Psoas muscle (tissue), 8 donors: ENCODE measurements around the gene ZFYVE9. TPM values are rescaled to one million over a fixed set of nuclear protein-coding genes. Genes with fewer than 3 reads are reported as not detected.

ENCODE experiments used
- ATAC-seq, 4 donors: fragments of 200-7000 bp; cut with Tn5 transposase; one replicate each; pipeline ENCODE4 v1.9.1; 2020; ENCODE audit warnings: moderate library complexity in 3 of 4, mild to moderate bottlenecking in 2 of 4
- DNase-seq, 2 donors: peaks; one replicate each; pipeline ENCODE4 v3.0.0-alpha.2; 2020
- H3K27ac ChIP-seq: fragments of 200-600 bp; one replicate; pipeline ENCODE4 v1.8.0; 2022
- H3K27me3 ChIP-seq, 3 donors: fragments of 200-600 bp in 1 of 3; one replicate each; pipeline versions ENCODE4 v1.6.1 to v1.8.0; 2013 to 2022; ENCODE audit warnings: low read length in 2 of 3, mild to moderate bottlenecking in 2 of 3, moderate library complexity in 1 of 3; ENCODE audit not compliant: insufficient read depth in 3 of 3
- H3K36me3 ChIP-seq, 2 donors: fragments of 200-600 bp in 1 of 2; one replicate each; pipeline versions ENCODE4 v1.6.1 to v1.8.0; 2013 to 2022; ENCODE audit warnings: low read depth in 1 of 2, mild to moderate bottlenecking in 1 of 2, moderate library complexity in 1 of 2; ENCODE audit not compliant: insufficient read depth in 1 of 2
- H3K4me1 ChIP-seq: fragments of 200-600 bp; one replicate; pipeline ENCODE4 v1.8.0; 2022
- H3K4me3 ChIP-seq: fragments of 200-600 bp; one replicate; pipeline ENCODE4 v1.8.0; 2022; ENCODE audit warnings: mild to moderate bottlenecking
- H3K9me3 ChIP-seq: fragments of 200-600 bp; one replicate; pipeline ENCODE4 v1.8.0; 2022
- CTCF ChIP-seq: fragments of 200-600 bp; IDR thresholded peaks from one replicate; pipeline ENCODE4 v1.8.0; 2022; ENCODE audit warnings: antibody characterized with exemption
- WGBS, 3 donors: extraction: QIAGEN DNeasy Blood & Tissue Kit; methylation state at CpG; one replicate each; pipeline versions ENCODE4 v1.1.6 to v1.1.7; 2013; 5-methylcytosine and 5-hydroxymethylcytosine counted together
- intact Hi-C, 2 donors: fragments of 100-400 bp; cut with DNase I; formaldehyde crosslinking; loops; one replicate each; pipeline versions ENCODE4 v1.11.0 to v1.14.2; 2022
- polyA plus RNA-seq, 3 donors: library from polyadenylated mRNA; stranded (reverse); fragments of 200-250 nt; gene quantifications; one replicate each; pipeline ENCODE4 v1.2.3, GENCODE V29; 2013
- total RNA-seq, 4 donors: library from RNA; stranded (reverse); fragmentation: NEBNext Ultra II Directional in 2 of 4; extraction: Animal tissue kit (Norgen Biotek cat#: 25700) in 2 of 4; gene quantifications; one replicate each; pipeline versions ENCODE4 v1.2.1 to v1.2.4, GENCODE V29; 2021 to 2023
- donor health status: healthy with polysubstance abuse.
- donor health status: DM: no; HTN: no; CAD: no; lungs with moderate emphysema.
- donor health status: Bipolar disorder and iron deficiency.
- donor health status: healthy.
- donor health status: DM: yes; HTN: yes; CAD: no.
- donor health status: DM: no; HTN: no; CAD: no.
- donor health status: DM: no; HTN: no; CAD: no.
- donor health status: DM: yes; HTN: yes; CAD: no.

ZFYVE9 gene
- total and polyA plus RNA-seq, 7 donors, result 14.7 to 39.1 (median 31.4) TPM

GRCh38 chr1:52234708-52235107 lies 92.8 kb downstream of the ZFYVE9 start:
- H3K27ac ChIP-seq, result no peak overlapping the region
- intact Hi-C loops, result no loop called here
- no peaks in the 10 kb centered on the region for H3K9me3 ChIP-seq
- no peaks in the 10 kb centered on the region for H3K36me3 ChIP-seq
- no peaks in the 10 kb centered on the region for H3K27me3 ChIP-seq
- H3K4me3 ChIP-seq, result no peak overlapping the region
- TF ChIP-seq CTCF, result no peak
- ATAC-seq (no peak), DNase-seq (no peak)
- peaks cover 5% of the 10 kb centered on the region for H3K4me1 ChIP-seq

DNA sequence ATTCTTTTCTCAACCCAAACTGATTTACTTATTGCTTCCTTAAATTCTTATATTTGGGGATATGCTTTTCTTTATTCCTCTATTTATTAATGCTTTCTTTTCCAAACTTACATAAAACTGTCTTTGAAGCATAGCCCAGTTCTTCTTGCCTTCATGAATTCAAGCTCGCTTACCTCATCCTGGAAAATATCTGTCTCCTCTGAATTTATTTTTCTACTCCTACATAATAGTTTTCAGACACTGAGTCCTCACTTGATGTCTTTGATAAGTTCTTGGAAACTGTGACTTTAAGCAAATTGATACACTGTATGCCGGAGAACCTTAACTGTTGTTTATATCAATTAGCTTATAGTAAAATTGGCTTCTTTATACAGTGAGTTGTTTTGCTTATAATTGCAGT lies 93.8 kb downstream of the ZFYVE9 start:
- intact Hi-C loops, result no loop called here
- H3K9me3 ChIP-seq, result no peaks in the 10 kb centered on the region
- no peak overlapping the region for H3K27ac ChIP-seq
- H3K4me3 ChIP-seq, result no peak overlapping the region
- ATAC-seq (no peak), DNase-seq (no peak)
- H3K36me3 ChIP-seq, result no peaks in the 10 kb centered on the region
- H3K27me3 ChIP-seq, result no peaks in the 10 kb centered on the region
- H3K4me1 ChIP-seq, result peaks cover 4% of the 10 kb centered on the region
- no peak for TF ChIP-seq CTCF
- WGBS, 3 donors, result 93 to 94% (median 94%) methylated on average over 2 of the region's 2 CpGs

DNA sequence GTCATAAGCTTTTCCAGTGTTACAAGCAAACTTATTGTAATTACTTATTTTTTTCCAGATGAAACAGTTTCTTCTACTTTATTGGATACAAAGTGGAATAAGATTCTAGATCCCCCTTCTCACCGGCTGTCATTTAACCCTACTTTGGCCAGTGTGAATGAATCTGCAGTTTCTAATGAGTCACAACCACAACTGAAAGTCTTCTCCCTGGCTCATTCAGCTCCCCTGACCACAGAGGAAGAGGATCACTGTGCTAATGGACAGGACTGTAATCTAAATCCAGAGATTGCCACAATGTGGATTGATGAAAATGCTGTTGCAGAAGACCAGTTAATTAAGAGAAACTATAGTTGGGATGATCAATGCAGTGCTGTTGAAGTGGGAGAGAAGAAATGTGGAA lies 95.5 kb downstream of the ZFYVE9 start:
- WGBS, 3 donors, result 50 to 73% (median 55%) methylated on average over 1 of the region's 1 CpG
- TF ChIP-seq CTCF, result no peak

GRCh38 chr1:52238474-52238873 lies 96.6 kb downstream of the ZFYVE9 start:
- TF ChIP-seq CTCF, result no peak
- Histone ChIP-seq H3K4me3 (no peak overlapping the region), H3K4me1 (peaks cover 13% of the 10 kb centered on the region), H3K9me3 (no peaks in the 10 kb centered on the region), H3K27me3 (no peaks in the 10 kb centered on the region), H3K36me3 (no peaks in the 10 kb centered on the region), H3K27ac (no peak overlapping the region)
- DNase-seq, result no peak
- 80 to 88% (median 84%) methylated on average over 2 of the region's 2 CpGs for WGBS, 3 donors
- ATAC-seq, result no peak
- intact Hi-C loops, result no loop called here

More for the DNA sequence above, 95.5 kb downstream of the ZFYVE9 start:
- Histone ChIP-seq H3K27me3 (no peaks in the 10 kb centered on the region), H3K36me3 (no peaks in the 10 kb centered on the region), H3K4me1 (peaks cover 13% of the 10 kb centered on the region), H3K4me3 (no peak overlapping the region), H3K9me3 (no peaks in the 10 kb centered on the region), H3K27ac (no peak overlapping the region)
- peak in 3 of 4 donors; percentile 49 to 81 (median 71) for ATAC-seq
- intact Hi-C loops, result no loop called here
- no peak for DNase-seq

DNA sequence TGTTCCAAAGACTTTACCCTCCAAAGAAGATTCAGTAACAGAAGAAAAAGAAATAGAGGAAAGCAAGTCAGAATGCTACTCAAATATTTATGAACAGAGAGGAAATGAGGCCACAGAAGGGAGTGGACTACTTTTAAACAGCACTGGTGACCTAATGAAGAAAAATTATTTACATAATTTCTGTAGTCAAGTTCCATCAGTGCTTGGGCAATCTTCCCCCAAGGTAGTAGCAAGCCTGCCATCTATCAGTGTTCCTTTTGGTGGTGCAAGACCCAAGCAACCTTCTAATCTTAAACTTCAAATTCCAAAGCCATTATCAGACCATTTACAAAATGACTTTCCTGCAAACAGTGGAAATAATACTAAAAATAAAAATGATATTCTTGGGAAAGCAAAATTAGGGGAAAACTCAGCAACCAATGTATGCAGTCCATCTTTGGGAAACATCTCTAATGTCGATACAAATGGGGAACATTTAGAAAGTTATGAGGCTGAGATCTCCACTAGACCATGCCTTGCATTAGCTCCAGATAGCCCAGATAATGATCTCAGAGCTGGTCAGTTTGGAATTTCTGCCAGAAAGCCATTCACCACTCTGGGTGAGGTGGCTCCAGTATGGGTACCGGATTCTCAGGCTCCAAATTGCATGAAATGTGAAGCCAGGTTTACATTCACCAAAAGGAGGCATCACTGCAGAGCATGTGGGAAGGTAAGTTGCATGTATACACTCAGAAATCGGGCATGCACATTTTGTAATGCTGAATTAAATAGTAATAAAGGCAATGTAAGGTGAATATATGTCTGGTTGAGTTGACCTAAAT lies 97.2 kb downstream of the ZFYVE9 start:
- no peak for ATAC-seq
- no peak overlapping the region for H3K27ac ChIP-seq
- peaks cover 13% of the 10 kb centered on the region for H3K4me1 ChIP-seq
- TF ChIP-seq CTCF, result no peak
- WGBS, 3 donors, result 94 to 96% (median 95%) methylated on average over 3 of the region's 3 CpGs
- no peaks in the 10 kb centered on the region for H3K36me3 ChIP-seq
- no peaks in the 10 kb centered on the region for H3K9me3 ChIP-seq
- no peaks in the 10 kb centered on the region for H3K27me3 ChIP-seq
- intact Hi-C loops, result no loop called here
- no peak for DNase-seq
- no peak overlapping the region for H3K4me3 ChIP-seq
